Activated naive CD4-positive, alpha-beta T cell treated with anti-CD3 and anti-CD28 coated beads for 36 hours (primary cell): ENCODE measurements around the gene COL4A6. TPM values are rescaled to one million over a fixed set of nuclear protein-coding genes. Genes with fewer than 3 reads are reported as not detected.

Experiments used
- CTCF ChIA-PET: fragments of 350-600 bp; sonication (Branson Sonifier 250); formaldehyde crosslinking; loops from one replicate; lab custom pipeline; 2021; ENCODE audit warnings: antibody characterized with exemption; lab: Charles Lee
- DNase-seq: peaks from one replicate; pipeline ENCODE4 v3.0.0-alpha.2; 2020
- H3K27ac Mint-ChIP-seq: one replicate; pipeline ENCODE4 v1.8.0; 2021; ENCODE audit warnings: mild to moderate bottlenecking, mixed read lengths
- H3K27me3 Mint-ChIP-seq: one replicate; pipeline ENCODE4 v1.8.0; 2021; ENCODE audit warnings: low read depth, mixed read lengths
- H3K36me3 Mint-ChIP-seq: one replicate; pipeline ENCODE4 v1.8.0; 2021; ENCODE audit warnings: low read depth, mixed read lengths
- H3K4me1 Mint-ChIP-seq: one replicate; pipeline ENCODE4 v1.8.0; 2021; ENCODE audit warnings: low read depth, mixed read lengths
- H3K4me3 Mint-ChIP-seq: one replicate; pipeline ENCODE4 v1.8.0; 2021; ENCODE audit warnings: mild to moderate bottlenecking, moderate library complexity, mixed read lengths
- H3K9me3 Mint-ChIP-seq: one replicate; pipeline ENCODE4 v1.8.0; 2021; ENCODE audit warnings: mixed read lengths
- intact Hi-C: fragments of 100-400 bp; cut with micrococcal nuclease; formaldehyde crosslinking; loops from one replicate; pipeline ENCODE4 v1.15.1; 2023
- total RNA-seq, 2 experiments: library from RNA; stranded (reverse); gene quantifications; one replicate each; pipeline ENCODE4 v1.2.3, GENCODE V29; 2021

Gene COL4A6
- total RNA-seq, 2 experiments from 2014 or later, result not detected

GRCh38 chrX:108309144-108309543 lies 129.1 kb downstream of the COL4A6 start:
- CTCF ChIA-PET, result no interaction called here
- no peaks in the 10 kb centered on the region for H3K27me3 Mint-ChIP-seq
- no peaks in the 10 kb centered on the region for H3K4me1 Mint-ChIP-seq
- H3K4me3 Mint-ChIP-seq, result no peak overlapping the region
- no peak overlapping the region for H3K27ac Mint-ChIP-seq
- no peaks in the 10 kb centered on the region for H3K36me3 Mint-ChIP-seq
- intact Hi-C loops, result no loop called here
- no peaks in the 10 kb centered on the region for H3K9me3 Mint-ChIP-seq
- DNase-seq, result no peak

- Mint-ChIP-seq H3K27me3 (no peaks in the 10 kb centered on the region), H3K9me3 (no peaks in the 10 kb centered on the region), H3K4me3 (no peak overlapping the region), H3K27ac (no peak overlapping the region), H3K36me3 (no peaks in the 10 kb centered on the region), H3K4me1 (no peaks in the 10 kb centered on the region)
- DNase-seq, result no peak
- intact Hi-C loops, result no loop called here
- CTCF ChIA-PET, result no interaction called here
Measured at GRCh38 chrX:108307132-108308085, 130.8 kb downstream of the COL4A6 start.

GRCh38 chrX:108306086-108306485 lies 132.1 kb downstream of the COL4A6 start:
- intact Hi-C loops, result no loop called here
- no peak overlapping the region for H3K27ac Mint-ChIP-seq
- H3K9me3 Mint-ChIP-seq, result no peaks in the 10 kb centered on the region
- CTCF ChIA-PET, result no interaction called here
- H3K4me1 Mint-ChIP-seq, result no peaks in the 10 kb centered on the region
- no peak for DNase-seq
- no peak overlapping the region for H3K4me3 Mint-ChIP-seq
- no peaks in the 10 kb centered on the region for H3K27me3 Mint-ChIP-seq
- H3K36me3 Mint-ChIP-seq, result no peaks in the 10 kb centered on the region

- intact Hi-C loops, result no loop called here
- CTCF ChIA-PET, result interaction anchor here (0.6 kb wide), 1 partner anchor 266 kb away, joined by 3 read pairs; no protein-coding TSS in a partner anchor
Measured at GRCh38 chrX:108304757-108305156, 133.5 kb downstream of the COL4A6 start.

GRCh38 chrX:108304210-108304609 lies 134.0 kb downstream of the COL4A6 start:
- H3K27ac Mint-ChIP-seq, result no peak overlapping the region
- CTCF ChIA-PET, result interaction anchor here (1.9 kb wide), 1 partner anchor 80 kb away, joined by 5 read pairs; no protein-coding TSS in a partner anchor
- no peaks in the 10 kb centered on the region for H3K4me1 Mint-ChIP-seq
- no peak for DNase-seq
- no peaks in the 10 kb centered on the region for H3K9me3 Mint-ChIP-seq
- intact Hi-C loops, result no loop called here
- H3K4me3 Mint-ChIP-seq, result no peak overlapping the region
- no peaks in the 10 kb centered on the region for H3K36me3 Mint-ChIP-seq
- no peaks in the 10 kb centered on the region for H3K27me3 Mint-ChIP-seq

More at GRCh38 chrX:108304757-108305156, 133.5 kb downstream of the COL4A6 start:
- Mint-ChIP-seq H3K27ac (no peak overlapping the region), H3K4me3 (no peak overlapping the region), H3K4me1 (no peaks in the 10 kb centered on the region), H3K27me3 (no peaks in the 10 kb centered on the region), H3K9me3 (no peaks in the 10 kb centered on the region), H3K36me3 (no peaks in the 10 kb centered on the region)
- no peak for DNase-seq

GRCh38 chrX:108303682-108304081 lies 134.5 kb downstream of the COL4A6 start:
- intact Hi-C loops, result no loop called here
- Mint-ChIP-seq H3K27ac (no peak overlapping the region), H3K9me3 (no peaks in the 10 kb centered on the region), H3K36me3 (no peaks in the 10 kb centered on the region), H3K27me3 (no peaks in the 10 kb centered on the region), H3K4me1 (no peaks in the 10 kb centered on the region), H3K4me3 (no peak overlapping the region)
- CTCF ChIA-PET, result interaction anchor here (1.9 kb wide), 1 partner anchor 79 kb away, joined by 5 read pairs; no protein-coding TSS in a partner anchor
- no peak for DNase-seq

GRCh38 chrX:108299704-108300103 lies 138.5 kb downstream of the COL4A6 start:
- Mint-ChIP-seq H3K27ac (no peak overlapping the region), H3K4me1 (no peaks in the 10 kb centered on the region), H3K27me3 (no peaks in the 10 kb centered on the region), H3K4me3 (no peak overlapping the region), H3K36me3 (no peaks in the 10 kb centered on the region), H3K9me3 (no peaks in the 10 kb centered on the region)
- DNase-seq, result no peak
- CTCF ChIA-PET, result no interaction called here
- intact Hi-C loops, result loop anchor here (5.0 kb wide), 1 partner anchor 72 kb away; no protein-coding TSS in a partner anchor

GRCh38 chrX:108299101-108299591 lies 139.1 kb downstream of the COL4A6 start:
- Mint-ChIP-seq H3K36me3 (no peaks in the 10 kb centered on the region), H3K27me3 (no peaks in the 10 kb centered on the region), H3K4me1 (no peaks in the 10 kb centered on the region), H3K27ac (no peak overlapping the region), H3K4me3 (no peak overlapping the region), H3K9me3 (no peaks in the 10 kb centered on the region)
- CTCF ChIA-PET, result no interaction called here
- intact Hi-C loops, result loop anchor here (5.0 kb wide), 1 partner anchor 72 kb away; no protein-coding TSS in a partner anchor
- no peak for DNase-seq

GRCh38 chrX:108298165-108298602 lies 140.0 kb downstream of the COL4A6 start:
- Mint-ChIP-seq H3K4me1 (no peaks in the 10 kb centered on the region), H3K36me3 (no peaks in the 10 kb centered on the region)
- intact Hi-C loops, result loop anchor here (5.0 kb wide), 1 partner anchor 71 kb away; no protein-coding TSS in a partner anchor

GRCh38 chrX:108297290-108297689 lies 140.9 kb downstream of the COL4A6 start:
- no peak overlapping the region for H3K4me3 Mint-ChIP-seq
- H3K27ac Mint-ChIP-seq, result no peak overlapping the region
- no peaks in the 10 kb centered on the region for H3K27me3 Mint-ChIP-seq
- intact Hi-C loops, result loop anchor here (5.0 kb wide), 1 partner anchor 70 kb away; no protein-coding TSS in a partner anchor
- no peaks in the 10 kb centered on the region for H3K9me3 Mint-ChIP-seq
- no peaks in the 10 kb centered on the region for H3K4me1 Mint-ChIP-seq
- CTCF ChIA-PET, result no interaction called here
- no peak for DNase-seq
- no peaks in the 10 kb centered on the region for H3K36me3 Mint-ChIP-seq

More at GRCh38 chrX:108298165-108298602, 140.0 kb downstream of the COL4A6 start:
- no peak overlapping the region for H3K4me3 Mint-ChIP-seq
- H3K27ac Mint-ChIP-seq, result no peak overlapping the region
- no peaks in the 10 kb centered on the region for H3K27me3 Mint-ChIP-seq
- no peak for DNase-seq
- no peaks in the 10 kb centered on the region for H3K9me3 Mint-ChIP-seq
- CTCF ChIA-PET, result no interaction called here

- no peak for DNase-seq
- H3K9me3 Mint-ChIP-seq, result no peaks in the 10 kb centered on the region
- H3K27ac Mint-ChIP-seq, result no peak overlapping the region
- H3K4me1 Mint-ChIP-seq, result no peaks in the 10 kb centered on the region
- peaks cover 3% of the 10 kb centered on the region for H3K27me3 Mint-ChIP-seq
- no peaks in the 10 kb centered on the region for H3K36me3 Mint-ChIP-seq
- H3K4me3 Mint-ChIP-seq, result no peak overlapping the region
- CTCF ChIA-PET, result no interaction called here
- intact Hi-C loops, result no loop called here
Measured at GRCh38 chrX:108292053-108292452, 146.2 kb downstream of the COL4A6 start.

- Mint-ChIP-seq H3K36me3 (no peaks in the 10 kb centered on the region), H3K27me3 (peaks cover 3% of the 10 kb centered on the region), H3K9me3 (no peaks in the 10 kb centered on the region)
Measured at GRCh38 chrX:108285918-108286317, 152.3 kb downstream of the COL4A6 start.

More at GRCh38 chrX:108285918-108286317, 152.3 kb downstream of the COL4A6 start:
- Mint-ChIP-seq H3K4me3 (no peak overlapping the region), H3K27ac (no peak overlapping the region), H3K4me1 (no peaks in the 10 kb centered on the region)
- CTCF ChIA-PET, result no interaction called here
- DNase-seq, result no peak
- intact Hi-C loops, result no loop called here
